SH-SY5Y (cell line): Measurements from ENCODE around the gene PNPLA7.

ENCODE experiments used
- GATA2 ChIP-seq: IDR thresholded peaks from 2 replicates; pipeline ENCODE4 v1.6.1; 2011; ENCODE audit warnings: mild to moderate bottlenecking, low read depth, low read length
- GATA3 ChIP-seq: IDR thresholded peaks from 2 replicates; pipeline ENCODE4 v1.6.1; 2011; ENCODE audit warnings: low read depth, mild to moderate bottlenecking, low read length, moderate library complexity

DNA sequence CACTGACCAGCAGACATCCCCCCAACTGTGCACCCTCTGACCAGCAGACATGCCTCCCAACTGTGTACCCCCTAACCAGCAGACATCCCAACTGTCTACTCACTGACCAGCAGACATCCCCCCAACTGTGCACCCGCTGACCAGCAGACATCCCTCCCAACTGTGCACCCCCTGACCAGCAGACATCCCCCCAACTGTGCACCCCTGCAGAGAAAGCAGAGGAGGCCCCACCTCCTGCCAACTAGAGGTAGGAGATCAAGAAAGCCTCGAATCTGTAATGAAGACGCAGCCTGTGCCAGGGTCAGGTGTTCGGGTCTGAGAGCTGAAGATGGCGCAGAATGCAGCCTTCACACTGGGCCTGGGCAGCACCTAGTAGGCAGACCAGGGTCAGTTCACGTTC, 61.3 kb downstream of the PNPLA7 start:
- TF ChIP-seq GATA3 (no peak), GATA2 (no peak)
